ENCODE data around the gene RCOR2. TPM values are rescaled to one million over a fixed set of nuclear protein-coding genes. Genes with fewer than 3 reads are reported as not detected.

Gene RCOR2
- total and polyA plus RNA-seq, 2 donors (not counting 1 experiment from before 2014, with no cell fraction given) = not detected

- Mint-ChIP-seq H3K4me1 (peaks cover 43% of the 10 kb centered on the region), H3K27ac (peak overlapping the region; percentile 61), H3K4me3 (no peak overlapping the region), H3K9me3 (ENCODE audit: insufficient read depth) (no peaks in the 10 kb centered on the region), H3K27me3 (no peaks in the 10 kb centered on the region)
- H3K79me2 ChIP-seq (ENCODE audit: control insufficient read depth, insufficient read depth, low read length) = peaks cover 96% of the 10 kb centered on the region
- no peak for TF ChIP-seq EZH2 (IDR thresholded peaks at IDR 0.05; ENCODE audit: borderline replicate concordance, insufficient read depth, low read depth, low read length, poor library complexity, severe bottlenecking)
- TF ChIP-seq, protein P1, sequence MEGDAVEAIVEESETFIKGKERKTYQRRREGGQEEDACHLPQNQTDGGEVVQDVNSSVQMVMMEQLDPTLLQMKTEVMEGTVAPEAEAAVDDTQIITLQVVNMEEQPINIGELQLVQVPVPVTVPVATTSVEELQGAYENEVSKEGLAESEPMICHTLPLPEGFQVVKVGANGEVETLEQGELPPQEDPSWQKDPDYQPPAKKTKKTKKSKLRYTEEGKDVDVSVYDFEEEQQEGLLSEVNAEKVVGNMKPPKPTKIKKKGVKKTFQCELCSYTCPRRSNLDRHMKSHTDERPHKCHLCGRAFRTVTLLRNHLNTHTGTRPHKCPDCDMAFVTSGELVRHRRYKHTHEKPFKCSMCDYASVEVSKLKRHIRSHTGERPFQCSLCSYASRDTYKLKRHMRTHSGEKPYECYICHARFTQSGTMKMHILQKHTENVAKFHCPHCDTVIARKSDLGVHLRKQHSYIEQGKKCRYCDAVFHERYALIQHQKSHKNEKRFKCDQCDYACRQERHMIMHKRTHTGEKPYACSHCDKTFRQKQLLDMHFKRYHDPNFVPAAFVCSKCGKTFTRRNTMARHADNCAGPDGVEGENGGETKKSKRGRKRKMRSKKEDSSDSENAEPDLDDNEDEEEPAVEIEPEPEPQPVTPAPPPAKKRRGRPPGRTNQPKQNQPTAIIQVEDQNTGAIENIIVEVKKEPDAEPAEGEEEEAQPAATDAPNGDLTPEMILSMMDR (IDR thresholded peaks at IDR 0.05) = no peak
- DNase-seq (no peak), ATAC-seq (ENCODE audit: low read depth) (no peak)
- H3K27me3 ChIP-seq (replicated peaks in 1 of 4; ENCODE audit: control extremely low read depth in 1 of 4, control insufficient read depth in 3 of 4, insufficient read depth in 4 of 4, low read length in 3 of 4) = no peaks in the 10 kb centered on the region
- no peaks in the 10 kb centered on the region for H3K9me3 ChIP-seq (ENCODE audit: control extremely low read depth in 1 of 3, control insufficient read depth in 2 of 3, insufficient read depth in 1 of 3, low read length in 2 of 3)
- ChIA-PET POLR2A (no interaction called here), CTCF (interaction anchor here (2.2 kb wide), 1 partner anchor 26 kb away, joined by 8 read pairs; no protein-coding TSS in a partner anchor)
- H3K36me3 ChIP-seq (replicated peaks in 1 of 2; ENCODE audit: control extremely low read depth in 1 of 2, control insufficient read depth in 1 of 2, extremely low read depth in 1 of 2, insufficient read depth in 2 of 2, low read length in 1 of 2) = peaks cover 0 to 38% of the 10 kb centered on the region in 2 experiments
- peaks cover 63% of the 10 kb centered on the region for H4K20me1 ChIP-seq (ENCODE audit: control insufficient read depth, insufficient read depth, low read length, poor library complexity, severe bottlenecking)
- intact Hi-C loops (cut with micrococcal nuclease) = no loop called here
- peaks cover 13 to 26% of the 10 kb centered on the region in 2 donors for H3K4me1 ChIP-seq (ENCODE audit: control insufficient read depth in 2 of 2, insufficient read depth in 2 of 2, low read length in 2 of 2)
- WGBS (ENCODE audit: insufficient coverage) = 46% methylated on average over 2 of the region's 4 CpGs
- H3K4me3 ChIP-seq (ENCODE audit: control extremely low read depth in 1 of 5, extremely low read depth in 1 of 5, insufficient read depth in 1 of 5, low read depth in 2 of 5, low read length in 4 of 5) = no peak overlapping the region
- H3K27ac ChIP-seq (ENCODE audit: low read length in 2 of 2) = peak overlapping the region in 1 of 2 donors; percentile 4
- H3K4me2 ChIP-seq (replicated peaks; ENCODE audit: low read depth, low read length, poor library complexity, severe bottlenecking) = no peak overlapping the region
- no peak overlapping the region for H3K9ac ChIP-seq (ENCODE audit: low read length)
- H2AFZ ChIP-seq (ENCODE audit: insufficient read depth, low read depth, low read length, poor library complexity, severe bottlenecking) = no peak overlapping the region
Observed at GRCh38 chr11:63862923-63863322, 54.0 kb downstream of the RCOR2 start.

Small RNA genes lying within 50 kb of the gene (small RNA-seq; reads per million reads assigned to genes)
- gene RNU6-1306P (ENCODE audit: insufficient read length, low read depth, low replicate concordance) = not detected

Other genes starting within 250 kb of the RCOR2 start
- 33.8 and 36.5 TPM in 2 replicates for gene ATL3, start 245.8 kb downstream of the RCOR2 start, total RNA-seq
- gene ATL3, start 245.8 kb downstream of the RCOR2 start, polyA plus RNA-seq = 8.6 and 8.9 TPM in 2 replicates
- 20.1 and 24.9 TPM in 2 replicates for gene RTN3, start 235.7 kb downstream of the RCOR2 start, total RNA-seq
- 8.8 and 10.1 TPM in 2 replicates for gene RTN3, start 235.7 kb downstream of the RCOR2 start, polyA plus RNA-seq
- gene ZFTA, start 148.4 kb downstream of the RCOR2 start, total RNA-seq = 11.8 and 13.3 TPM in 2 replicates
- gene ZFTA, start 148.4 kb downstream of the RCOR2 start, polyA plus RNA-seq = 3.4 and 5.6 TPM in 2 replicates
- gene SPINDOC, start 103.7 kb downstream of the RCOR2 start, total RNA-seq = 23.9 and 27.5 TPM in 2 replicates
- 9.6 and 10.5 TPM in 2 replicates for gene SPINDOC, start 103.7 kb downstream of the RCOR2 start, polyA plus RNA-seq
- 55.9 and 58.1 TPM in 2 replicates for gene MARK2, start 78.1 kb downstream of the RCOR2 start, total RNA-seq
- gene MARK2, start 78.1 kb downstream of the RCOR2 start, polyA plus RNA-seq = 46.4 and 47.2 TPM in 2 replicates
- 41.3 and 52.1 TPM in 2 replicates for gene NAA40, start 21.8 kb upstream of the RCOR2 start, total RNA-seq
- gene NAA40, start 21.8 kb upstream of the RCOR2 start, polyA plus RNA-seq = 47.7 and 64.6 TPM in 2 replicates
- gene COX8A, start 57.5 kb upstream of the RCOR2 start, total RNA-seq = 92.6 and 99.0 TPM in 2 replicates
- 171 and 244 TPM in 2 replicates for gene COX8A, start 57.5 kb upstream of the RCOR2 start, polyA plus RNA-seq
- gene OTUB1, start 69.3 kb upstream of the RCOR2 start, total RNA-seq = 71.0 and 78.2 TPM in 2 replicates
- 93.4 and 119 TPM in 2 replicates for gene OTUB1, start 69.3 kb upstream of the RCOR2 start, polyA plus RNA-seq
- gene FLRT1, start 118.8 kb upstream of the RCOR2 start, total RNA-seq = not detected in 2 replicates
- not detected in 2 replicates for gene FLRT1, start 118.8 kb upstream of the RCOR2 start, polyA plus RNA-seq
- 6.8 and 8.6 TPM in 2 replicates for gene MACROD1, start 248.9 kb upstream of the RCOR2 start, total RNA-seq
- gene MACROD1, start 248.9 kb upstream of the RCOR2 start, polyA plus RNA-seq = 2.7 and 3.6 TPM in 2 replicates